ENCODE results near the gene DOCK3. TPM values are rescaled to one million over a fixed set of nuclear protein-coding genes. Genes with fewer than 3 reads are reported as not detected.
"Not testable (repeated sequence)": the region's sequence is repeated elsewhere in the genome, so short reads cannot be mapped to it uniquely, and the experiment has no call there.

The DOCK3 gene
- total and polyA plus RNA-seq, 4 donors = 0.01 to 0.08 (median 0.06) TPM; not detected in 1

DNA sequence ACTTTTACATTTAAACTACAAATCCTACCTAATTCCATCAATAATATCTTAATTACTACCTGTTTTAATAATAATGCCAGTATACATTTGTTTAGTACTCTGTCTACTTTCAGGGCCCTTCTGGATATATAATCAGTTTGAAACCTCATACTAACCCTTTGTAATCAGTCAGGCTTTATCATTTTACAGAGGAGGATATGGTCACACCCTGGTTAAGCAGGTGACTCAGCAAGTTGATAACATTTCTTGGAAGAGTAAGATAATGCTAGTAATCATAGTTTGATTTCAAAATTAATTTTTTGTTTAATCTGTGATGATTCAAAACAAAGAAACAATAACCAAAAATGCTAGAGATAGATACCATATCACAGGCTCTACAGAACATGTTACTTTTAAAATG is 502.2 kb downstream of the DOCK3 start:
- H3K9me3 ChIP-seq (ENCODE audit: control insufficient read depth in 4 of 4, low read length in 3 of 4) = peaks cover 6 to 23% (median 8%) of the 10 kb centered on the region in 4 donors
- no peak for DNase-seq (ENCODE audit: low spot score)
- H3K4me1 ChIP-seq (ENCODE audit: control insufficient read depth in 4 of 4, insufficient read depth in 4 of 4, low read length in 3 of 4) = no peaks in the 10 kb centered on the region
- no peak overlapping the region for H3K27ac ChIP-seq (ENCODE audit: low read depth in 1 of 2, low read length in 2 of 2)
- TF ChIP-seq SP1 (IDR thresholded peaks at IDR 0.05) (no peak), HNF4G (IDR thresholded peaks at IDR 0.05) (no peak), RAD21 (IDR thresholded peaks at IDR 0.05) (no peak), HNF4A (conservative IDR thresholded peaks at IDR 0.05) (no peak), GABPA (IDR thresholded peaks at IDR 0.05 in 1 of 2, conservative IDR thresholded peaks at IDR 0.05 in 1 of 2) (no peak), RXRA (IDR thresholded peaks at IDR 0.05) (no peak)
- TF ChIP-seq, protein P1, sequence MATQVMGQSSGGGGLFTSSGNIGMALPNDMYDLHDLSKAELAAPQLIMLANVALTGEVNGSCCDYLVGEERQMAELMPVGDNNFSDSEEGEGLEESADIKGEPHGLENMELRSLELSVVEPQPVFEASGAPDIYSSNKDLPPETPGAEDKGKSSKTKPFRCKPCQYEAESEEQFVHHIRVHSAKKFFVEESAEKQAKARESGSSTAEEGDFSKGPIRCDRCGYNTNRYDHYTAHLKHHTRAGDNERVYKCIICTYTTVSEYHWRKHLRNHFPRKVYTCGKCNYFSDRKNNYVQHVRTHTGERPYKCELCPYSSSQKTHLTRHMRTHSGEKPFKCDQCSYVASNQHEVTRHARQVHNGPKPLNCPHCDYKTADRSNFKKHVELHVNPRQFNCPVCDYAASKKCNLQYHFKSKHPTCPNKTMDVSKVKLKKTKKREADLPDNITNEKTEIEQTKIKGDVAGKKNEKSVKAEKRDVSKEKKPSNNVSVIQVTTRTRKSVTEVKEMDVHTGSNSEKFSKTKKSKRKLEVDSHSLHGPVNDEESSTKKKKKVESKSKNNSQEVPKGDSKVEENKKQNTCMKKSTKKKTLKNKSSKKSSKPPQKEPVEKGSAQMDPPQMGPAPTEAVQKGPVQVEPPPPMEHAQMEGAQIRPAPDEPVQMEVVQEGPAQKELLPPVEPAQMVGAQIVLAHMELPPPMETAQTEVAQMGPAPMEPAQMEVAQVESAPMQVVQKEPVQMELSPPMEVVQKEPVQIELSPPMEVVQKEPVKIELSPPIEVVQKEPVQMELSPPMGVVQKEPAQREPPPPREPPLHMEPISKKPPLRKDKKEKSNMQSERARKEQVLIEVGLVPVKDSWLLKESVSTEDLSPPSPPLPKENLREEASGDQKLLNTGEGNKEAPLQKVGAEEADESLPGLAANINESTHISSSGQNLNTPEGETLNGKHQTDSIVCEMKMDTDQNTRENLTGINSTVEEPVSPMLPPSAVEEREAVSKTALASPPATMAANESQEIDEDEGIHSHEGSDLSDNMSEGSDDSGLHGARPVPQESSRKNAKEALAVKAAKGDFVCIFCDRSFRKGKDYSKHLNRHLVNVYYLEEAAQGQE (IDR thresholded peaks at IDR 0.05) = no peak
- TF ChIP-seq, protein P2, sequence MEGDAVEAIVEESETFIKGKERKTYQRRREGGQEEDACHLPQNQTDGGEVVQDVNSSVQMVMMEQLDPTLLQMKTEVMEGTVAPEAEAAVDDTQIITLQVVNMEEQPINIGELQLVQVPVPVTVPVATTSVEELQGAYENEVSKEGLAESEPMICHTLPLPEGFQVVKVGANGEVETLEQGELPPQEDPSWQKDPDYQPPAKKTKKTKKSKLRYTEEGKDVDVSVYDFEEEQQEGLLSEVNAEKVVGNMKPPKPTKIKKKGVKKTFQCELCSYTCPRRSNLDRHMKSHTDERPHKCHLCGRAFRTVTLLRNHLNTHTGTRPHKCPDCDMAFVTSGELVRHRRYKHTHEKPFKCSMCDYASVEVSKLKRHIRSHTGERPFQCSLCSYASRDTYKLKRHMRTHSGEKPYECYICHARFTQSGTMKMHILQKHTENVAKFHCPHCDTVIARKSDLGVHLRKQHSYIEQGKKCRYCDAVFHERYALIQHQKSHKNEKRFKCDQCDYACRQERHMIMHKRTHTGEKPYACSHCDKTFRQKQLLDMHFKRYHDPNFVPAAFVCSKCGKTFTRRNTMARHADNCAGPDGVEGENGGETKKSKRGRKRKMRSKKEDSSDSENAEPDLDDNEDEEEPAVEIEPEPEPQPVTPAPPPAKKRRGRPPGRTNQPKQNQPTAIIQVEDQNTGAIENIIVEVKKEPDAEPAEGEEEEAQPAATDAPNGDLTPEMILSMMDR (IDR thresholded peaks at IDR 0.05; ENCODE audit: low read depth, low read length, missing input control) = no peak
- TF ChIP-seq, protein P3, sequence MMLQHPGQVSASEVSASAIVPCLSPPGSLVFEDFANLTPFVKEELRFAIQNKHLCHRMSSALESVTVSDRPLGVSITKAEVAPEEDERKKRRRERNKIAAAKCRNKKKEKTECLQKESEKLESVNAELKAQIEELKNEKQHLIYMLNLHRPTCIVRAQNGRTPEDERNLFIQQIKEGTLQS (IDR thresholded peaks at IDR 0.05) = no peak
- no peak overlapping the region for H3K9ac ChIP-seq (ENCODE audit: low read depth in 1 of 2, low read length in 2 of 2)
- H3K4me3 ChIP-seq (ENCODE audit: low read depth in 1 of 3, low read length in 3 of 3) = no peak overlapping the region
- no peaks in the 10 kb centered on the region for H3K36me3 ChIP-seq (ENCODE audit: control insufficient read depth in 4 of 4, insufficient read depth in 3 of 4, low read depth in 1 of 4, low read length in 3 of 4)
- H3K27me3 ChIP-seq (ENCODE audit: control insufficient read depth in 4 of 4, insufficient read depth in 4 of 4, low read length in 3 of 4) = no peaks in the 10 kb centered on the region

DNA sequence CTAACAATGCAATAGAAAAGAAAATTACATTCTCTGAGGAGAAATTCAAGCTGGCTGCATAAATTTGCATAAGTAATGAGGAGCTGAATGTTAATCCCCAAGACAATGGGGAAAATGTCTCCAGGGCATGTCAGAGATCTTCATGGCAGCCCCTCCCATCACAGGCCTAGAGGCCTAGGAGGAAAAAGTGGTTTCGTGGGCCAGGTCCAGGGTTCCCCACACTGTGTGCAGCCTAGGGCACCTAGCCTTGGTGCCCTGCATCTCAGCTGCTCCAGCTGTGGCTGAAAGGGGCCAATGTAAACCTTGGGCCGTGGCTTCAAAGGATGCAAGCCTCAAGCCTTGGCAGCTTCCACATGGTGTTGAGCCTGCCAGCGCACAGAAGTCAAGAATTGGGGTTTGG is 511.7 kb downstream of the DOCK3 start:
- H3K27me3 ChIP-seq (ENCODE audit: control insufficient read depth in 4 of 4, insufficient read depth in 4 of 4, low read length in 3 of 4); H3K27ac ChIP-seq (ENCODE audit: low read depth in 1 of 2, low read length in 2 of 2); H3K4me3 ChIP-seq (ENCODE audit: low read depth in 1 of 3, low read length in 3 of 3); H3K4me1 ChIP-seq (ENCODE audit: control insufficient read depth in 4 of 4, insufficient read depth in 4 of 4, low read length in 3 of 4); H3K36me3 ChIP-seq (ENCODE audit: control insufficient read depth in 4 of 4, insufficient read depth in 3 of 4, low read depth in 1 of 4, low read length in 3 of 4); DNase-seq (ENCODE audit: low spot score); H3K9me3 ChIP-seq (ENCODE audit: control insufficient read depth in 4 of 4, low read length in 3 of 4); H3K9ac ChIP-seq (ENCODE audit: low read depth in 1 of 2, low read length in 2 of 2): not testable (repeated sequence)
- 76% methylated on average over 3 of the region's 3 CpGs for WGBS

DNA sequence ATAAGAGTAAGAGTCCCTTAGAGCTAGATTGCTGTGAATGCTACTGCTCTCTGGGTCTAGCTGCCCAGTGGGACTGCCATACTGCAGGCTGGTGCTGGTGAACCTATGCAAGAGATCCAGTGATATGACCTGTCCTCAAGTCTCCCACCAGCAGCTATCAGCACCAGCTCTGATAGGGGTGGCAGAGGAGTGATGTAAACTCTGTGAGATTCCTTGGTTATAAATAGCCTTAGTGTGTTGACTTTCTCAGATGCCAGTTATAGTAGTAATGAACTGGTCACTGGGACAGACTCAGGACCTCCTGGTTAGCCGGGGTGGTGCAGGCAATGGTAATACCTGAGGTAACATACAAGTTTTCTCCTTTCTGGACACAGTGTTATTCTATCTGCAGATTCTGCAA is 515.5 kb downstream of the DOCK3 start:
- no peak for DNase-seq (ENCODE audit: low spot score)
- Histone ChIP-seq H3K4me1 (ENCODE audit: control insufficient read depth in 4 of 4, insufficient read depth in 4 of 4, low read length in 3 of 4) (no peaks in the 10 kb centered on the region), H3K36me3 (ENCODE audit: control insufficient read depth in 4 of 4, insufficient read depth in 3 of 4, low read depth in 1 of 4, low read length in 3 of 4) (no peaks in the 10 kb centered on the region), H3K9me3 (ENCODE audit: control insufficient read depth in 4 of 4, low read length in 3 of 4) (no peaks in the 10 kb centered on the region), H3K9ac (ENCODE audit: low read depth in 1 of 2, low read length in 2 of 2) (no peak overlapping the region), H3K4me3 (ENCODE audit: low read depth in 1 of 3, low read length in 3 of 3) (no peak overlapping the region), H3K27ac (ENCODE audit: low read depth in 1 of 2, low read length in 2 of 2) (no peak overlapping the region), H3K27me3 (ENCODE audit: control insufficient read depth in 4 of 4, insufficient read depth in 4 of 4, low read length in 3 of 4) (no peaks in the 10 kb centered on the region)
- TF ChIP-seq FOXA2 (IDR thresholded peaks at IDR 0.05) = no peak
- 80% methylated on average over 1 of the region's 1 CpG for WGBS

Data from liver (tissue), 9 donors.